ENCODE results near the gene LCE7A.

The LCE7A gene

DNA sequence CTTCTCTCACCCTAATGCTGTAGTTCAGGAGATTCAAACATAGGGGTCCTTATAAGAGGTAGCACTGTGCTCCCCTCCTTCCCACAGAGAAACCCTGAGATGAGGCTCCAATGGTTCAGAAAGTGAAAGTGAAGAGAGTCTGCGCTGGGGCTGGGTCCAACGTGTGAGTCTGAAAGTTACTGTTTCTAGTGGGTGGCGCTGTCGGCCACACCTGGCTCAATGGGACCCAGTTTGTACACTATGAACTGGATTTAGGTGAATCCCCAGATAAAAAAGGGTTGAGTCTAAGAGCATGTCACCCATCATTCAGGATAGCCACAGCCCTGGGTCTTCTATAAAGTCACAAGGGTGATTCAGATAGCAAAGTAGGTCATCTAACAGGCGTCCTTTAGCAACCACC is 21.1 kb downstream of the LCE7A start:
- no peak for FAIRE-seq

DNA sequence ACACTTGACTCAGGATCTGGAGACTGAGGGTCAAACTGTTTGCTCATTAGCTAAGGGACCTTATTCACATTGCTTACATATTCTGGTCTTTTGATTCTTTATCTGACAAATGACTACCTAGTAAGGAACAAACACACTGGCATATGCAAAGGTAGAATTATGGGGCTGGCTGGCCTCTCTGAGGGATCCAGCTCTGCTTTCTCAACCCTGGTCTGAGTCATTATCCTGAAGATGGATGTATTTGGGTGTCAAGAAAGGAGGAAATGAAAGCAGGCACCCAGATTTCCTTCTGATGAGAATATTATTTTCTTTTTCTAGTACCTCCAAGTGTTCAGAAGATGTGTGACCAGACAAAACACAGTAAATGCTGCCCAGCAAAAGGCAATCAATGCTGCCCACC is 24.3 kb downstream of the LCE7A start:
- FAIRE-seq = no peak

DNA sequence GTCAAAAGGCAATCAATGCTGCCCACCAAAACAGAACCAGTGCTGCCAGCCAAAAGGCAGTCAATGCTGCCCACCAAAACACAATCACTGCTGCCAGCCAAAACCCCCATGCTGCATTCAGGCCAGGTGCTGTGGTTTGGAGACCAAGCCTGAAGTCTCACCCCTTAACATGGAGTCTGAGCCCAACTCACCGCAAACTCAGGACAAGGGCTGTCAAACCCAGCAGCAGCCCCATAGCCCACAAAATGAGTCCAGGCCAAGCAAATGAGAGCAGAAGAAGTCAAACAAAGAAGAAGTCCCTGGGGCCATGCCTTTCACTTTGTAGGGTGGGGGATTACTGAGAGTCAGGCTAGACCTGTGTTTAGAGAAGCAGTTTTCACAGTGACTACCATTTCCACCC is 24.7 kb downstream of the LCE7A start:
- no peak for FAIRE-seq

DNA sequence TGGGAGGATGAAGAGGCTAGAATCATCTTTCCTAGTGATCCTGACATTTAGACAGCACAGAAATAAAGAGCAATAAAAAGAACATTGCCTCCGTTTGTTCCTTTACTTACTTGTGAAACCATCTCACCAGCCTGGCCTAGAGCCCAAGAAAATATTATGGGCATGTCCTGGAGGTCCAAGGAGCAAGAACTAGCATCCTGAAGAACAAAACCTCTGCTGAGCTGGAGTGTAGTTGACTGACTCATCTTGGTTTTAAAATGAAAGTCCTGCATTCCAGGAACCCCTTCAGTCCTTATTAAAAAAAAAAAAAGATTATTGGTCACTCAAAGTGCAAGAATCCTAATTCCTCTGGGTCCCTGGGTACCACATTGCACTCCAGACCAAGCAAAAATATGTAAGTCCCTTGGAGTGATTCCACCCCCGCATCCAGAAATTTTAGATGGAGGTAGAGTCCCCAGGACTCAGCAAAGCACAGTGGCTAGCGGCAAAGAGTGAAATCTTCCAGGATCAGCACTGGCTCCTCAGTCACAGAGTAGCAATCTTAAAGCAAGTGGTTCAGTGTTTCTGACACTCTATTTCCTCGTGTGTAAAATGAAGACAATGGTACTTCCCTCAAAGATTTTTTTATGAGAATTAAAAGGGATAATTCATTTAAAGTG is 25.3 kb downstream of the LCE7A start:
- no peak for FAIRE-seq

- no peak for FAIRE-seq
These were observed 26.3 kb downstream of the LCE7A start for GRCh38 chr1:152886085-152886484.

DNA sequence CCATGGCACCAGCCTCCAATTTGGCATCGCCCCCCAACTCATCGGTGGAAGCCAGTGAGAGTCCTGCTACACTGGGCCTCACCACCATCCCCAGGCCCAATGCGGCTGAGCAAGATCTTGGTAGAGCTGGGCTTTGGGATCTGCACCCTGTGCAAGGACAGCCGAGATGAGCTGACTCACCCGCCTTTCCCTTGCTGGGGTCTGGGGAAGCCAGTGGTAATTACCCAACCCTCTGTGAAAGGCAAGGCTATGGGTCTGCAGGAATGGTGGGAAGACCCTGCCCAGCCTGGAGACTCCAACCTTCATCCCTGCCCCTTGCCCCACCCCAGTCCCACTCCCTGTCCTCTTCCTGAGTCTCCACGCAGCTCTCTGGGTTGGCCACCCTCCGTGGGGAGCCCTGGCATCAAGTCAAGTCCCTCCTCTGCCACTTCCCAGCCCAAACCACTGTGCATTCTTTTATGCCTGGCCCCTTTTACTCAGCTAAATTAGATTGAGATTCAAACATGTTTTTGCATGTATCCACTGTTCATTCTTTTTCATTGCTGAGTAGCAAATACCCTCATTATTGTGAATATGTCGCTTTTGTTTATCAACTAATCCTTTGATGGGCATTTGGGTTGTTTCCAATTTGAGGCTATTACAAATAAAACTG is 27.1 kb downstream of the LCE7A start:
- no peak for FAIRE-seq

- no peak for FAIRE-seq
These were observed 28.3 kb downstream of the LCE7A start for GRCh38 chr1:152888126-152888525.

DNA sequence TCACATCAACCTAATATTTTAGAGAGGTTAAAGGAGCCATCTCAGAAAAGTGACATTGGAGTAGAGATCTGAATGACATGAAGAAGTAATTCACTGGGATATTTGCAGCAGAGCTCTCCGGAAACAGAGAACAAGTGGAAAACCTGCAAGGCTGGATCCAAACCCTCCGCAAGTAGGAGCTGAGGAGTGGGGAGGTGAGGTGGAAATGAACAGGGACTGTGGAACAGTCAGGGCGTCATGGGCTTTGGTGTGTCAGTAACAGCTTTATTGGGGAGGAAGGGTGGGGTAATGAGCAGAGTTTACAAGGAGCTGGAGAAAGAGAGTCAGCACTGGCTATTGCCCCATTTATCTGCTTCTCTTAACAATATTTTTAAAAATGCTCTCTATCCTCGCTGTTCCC is 39.2 kb downstream of the LCE7A start:
- no peak for FAIRE-seq

GRCh38 chr1:152899883-152900282 is 40.1 kb downstream of the LCE7A start:
- FAIRE-seq = no peak

- no peak for FAIRE-seq
These were observed 41.8 kb downstream of the LCE7A start for GRCh38 chr1:152901631-152902030.

DNA sequence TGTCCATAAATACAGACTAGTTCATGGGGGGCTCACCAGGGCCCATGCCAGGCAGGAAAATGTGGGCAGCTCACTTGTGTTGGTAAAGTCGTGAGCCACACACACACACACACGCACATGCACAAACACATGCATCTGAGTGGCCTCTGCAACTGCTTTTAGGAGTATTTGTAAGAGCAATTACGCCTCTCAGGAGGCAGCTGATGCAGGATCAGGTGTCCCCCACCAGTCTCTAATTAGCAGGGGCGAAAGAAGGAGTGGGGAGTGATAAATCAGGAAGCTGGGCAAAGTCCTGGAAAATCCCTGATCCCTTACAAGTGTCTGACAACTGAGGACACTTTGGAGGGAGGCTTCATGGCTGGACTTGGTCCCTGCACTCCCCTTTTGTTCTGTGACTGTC is 42.8 kb downstream of the LCE7A start:
- FAIRE-seq = no peak

GRCh38 chr1:152904688-152905440 is 45.1 kb downstream of the LCE7A start:
- no peak for FAIRE-seq

DNA sequence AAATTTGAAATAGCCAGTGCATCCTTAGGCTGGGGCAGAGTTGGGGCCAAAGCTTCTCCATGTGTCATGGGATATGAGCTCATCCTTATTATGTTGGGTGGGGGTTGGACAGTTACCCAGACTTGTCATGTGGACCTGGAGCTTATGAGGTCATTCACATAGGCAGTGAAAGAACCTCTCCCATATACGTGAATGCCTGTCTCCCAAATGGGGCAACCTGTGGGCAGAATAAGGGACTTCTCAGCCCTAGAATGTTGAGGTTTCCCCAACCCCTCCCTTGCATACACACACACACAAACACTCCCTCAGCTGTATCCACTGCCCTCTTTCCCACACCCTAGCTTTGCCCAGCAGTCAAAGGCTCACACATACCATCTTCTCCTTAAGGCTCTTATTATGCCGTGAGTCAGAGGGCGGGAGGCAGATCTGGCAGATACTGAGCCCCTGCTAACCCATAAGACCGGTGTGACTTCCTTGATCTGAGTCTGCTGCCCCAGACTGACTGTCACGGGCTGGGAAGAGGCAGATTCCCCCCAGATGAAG is 46.3 kb downstream of the LCE7A start:
- FAIRE-seq = no peak

GRCh38 chr1:152907686-152908601 is 48.1 kb downstream of the LCE7A start, which contains the start of gene IVL:
Gene IVL (plus strand): TSS chr1:152908546. CDS start chr1:152909798, 1,252 bp downstream.
- FAIRE-seq = no peak

DNA sequence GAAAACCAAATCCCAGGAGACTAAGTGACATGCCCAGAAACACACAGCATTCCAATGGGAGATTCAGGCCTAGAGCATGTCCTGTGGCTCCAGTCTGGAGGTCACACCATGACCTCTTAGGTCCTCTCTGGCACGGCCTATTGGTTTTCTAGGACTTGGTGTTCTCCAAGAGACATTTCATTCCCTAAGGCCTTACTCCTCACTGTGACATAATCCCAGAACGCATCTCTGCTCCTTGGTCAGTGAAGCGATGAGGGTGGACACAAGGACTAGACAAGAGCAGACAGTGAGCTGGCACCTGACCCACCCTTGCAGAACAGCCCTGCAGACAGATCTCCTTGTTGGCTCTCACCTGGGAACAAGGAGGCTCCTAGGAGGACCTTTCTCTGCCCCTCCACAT is 49.4 kb downstream of the LCE7A start:
- no peak for FAIRE-seq
